H9 (cell line): ENCODE results near the gene AQP9. TPM values are rescaled to one million over a fixed set of nuclear protein-coding genes. Genes with fewer than 3 reads are reported as not detected.

Experiments used
- DNase-seq: peaks from one replicate; pipeline ENCODE4 v3.0.0-alpha.2; 2017
- H2AFZ ChIP-seq: one replicate; pipeline ENCODE4 v1.6.1; 2013; ENCODE audit warnings: mild to moderate bottlenecking, low read length, control low read depth, moderate library complexity
- H2AK5ac ChIP-seq: 2 replicates; pipeline ENCODE4 v1.6.1; 2013; ENCODE audit warnings: low read length, control low read depth, mixed read lengths; ENCODE audit not compliant: insufficient read length
- H2BK120ac ChIP-seq: one replicate; pipeline ENCODE4 v1.6.1; 2013; ENCODE audit warnings: low read depth, mild to moderate bottlenecking, low read length, control low read depth, inconsistent platforms; ENCODE audit not compliant: poor library complexity, severe bottlenecking
- H2BK12ac ChIP-seq: 2 replicates; pipeline ENCODE4 v1.6.1; 2013; ENCODE audit warnings: low read length, control low read depth, mixed read lengths, low read depth; ENCODE audit not compliant: insufficient read length
- H2BK15ac ChIP-seq: 2 replicates; pipeline ENCODE4 v1.6.1; 2013; ENCODE audit warnings: low read depth, low read length, control low read depth
- H2BK20ac ChIP-seq: one replicate; pipeline ENCODE4 v1.6.1; 2013; ENCODE audit warnings: low read depth, mild to moderate bottlenecking, low read length, control low read depth, inconsistent platforms; ENCODE audit not compliant: poor library complexity, severe bottlenecking
- H2BK5ac ChIP-seq: 2 replicates; pipeline ENCODE4 v1.6.1; 2013; ENCODE audit warnings: low read length, control low read depth, mixed read lengths; ENCODE audit not compliant: insufficient read length
- H3K14ac ChIP-seq: 2 replicates; pipeline ENCODE4 v1.6.1; 2013; ENCODE audit warnings: low read length, control low read depth; ENCODE audit not compliant: insufficient read depth
- H3K18ac ChIP-seq: 2 replicates; pipeline ENCODE4 v1.6.1; 2013; ENCODE audit warnings: low read depth, mild to moderate bottlenecking, mixed read lengths, low read length, control low read depth; ENCODE audit not compliant: insufficient read length
- H3K23ac ChIP-seq: 2 replicates; pipeline ENCODE4 v1.6.1; 2013; ENCODE audit warnings: low read length, control low read depth, mixed read lengths, low read depth; ENCODE audit not compliant: insufficient read length
- H3K23me2 ChIP-seq: 2 replicates; pipeline ENCODE4 v1.6.1; 2013; ENCODE audit warnings: low read depth, mild to moderate bottlenecking, mixed read lengths, low read length, control low read depth; ENCODE audit not compliant: insufficient read length, poor library complexity, severe bottlenecking
- H3K27ac ChIP-seq: 2 replicates; pipeline ENCODE4 v1.5.1; 2013; ENCODE audit warnings: low read length, control low read depth, mixed read lengths, low read depth; ENCODE audit not compliant: insufficient read length
- H3K27me3 ChIP-seq: 2 replicates; pipeline ENCODE4 v1.6.1; 2013; ENCODE audit warnings: low read length, control low read depth, inconsistent platforms; ENCODE audit not compliant: insufficient read depth
- H3K4ac ChIP-seq: 2 replicates; pipeline ENCODE4 v1.6.1; 2013; ENCODE audit warnings: low read depth, mild to moderate bottlenecking, control low read depth, inconsistent platforms, low read length, moderate library complexity
- H3K4me1 ChIP-seq: 2 replicates; pipeline ENCODE4 v1.6.1; 2013; ENCODE audit warnings: low read length, control low read depth, inconsistent platforms; ENCODE audit not compliant: insufficient read depth
- H3K4me2 ChIP-seq: 2 replicates; pipeline ENCODE4 v1.6.1; 2013; ENCODE audit warnings: low read length, control low read depth, mixed read lengths; ENCODE audit not compliant: insufficient read length, insufficient read depth
- H3K56ac ChIP-seq: 2 replicates; pipeline ENCODE4 v1.6.1; 2013; ENCODE audit warnings: low read depth, mild to moderate bottlenecking, mixed read lengths, low read length, control low read depth; ENCODE audit not compliant: insufficient read length
- H3K79me1 ChIP-seq: 2 replicates; pipeline ENCODE4 v1.6.1; 2013; ENCODE audit warnings: low read depth, mild to moderate bottlenecking, moderate library complexity, low read length, control low read depth, inconsistent platforms; ENCODE audit not compliant: insufficient read depth, poor library complexity, severe bottlenecking
- H3K79me2 ChIP-seq: 2 replicates; pipeline ENCODE4 v1.6.1; 2013; ENCODE audit warnings: low read length, control low read depth, inconsistent platforms; ENCODE audit not compliant: insufficient read depth
- H3K9ac ChIP-seq: 2 replicates; pipeline ENCODE4 v1.6.1; 2013; ENCODE audit warnings: low read length, control low read depth, mixed read lengths; ENCODE audit not compliant: insufficient read length; ENCODE audit errors: extremely low read depth
- H3K9me3 ChIP-seq: one replicate; pipeline ENCODE4 v1.6.1; 2013; ENCODE audit warnings: low read depth, low read length, inconsistent platforms; ENCODE audit not compliant: control insufficient read depth
- H3T11ph ChIP-seq: one replicate; pipeline ENCODE4 v1.6.1; 2013; ENCODE audit warnings: mild to moderate bottlenecking, low read length, control low read depth, inconsistent platforms
- H4K20me1 ChIP-seq: one replicate; pipeline ENCODE4 v1.6.1; 2013; ENCODE audit not compliant: control insufficient read depth, insufficient read length, insufficient read depth
- H4K5ac ChIP-seq: 2 replicates; pipeline ENCODE4 v1.6.1; 2013; ENCODE audit warnings: low read depth, mild to moderate bottlenecking, mixed read lengths, low read length, control low read depth; ENCODE audit not compliant: insufficient read length
- H4K8ac ChIP-seq: replicated peaks from 2 replicates; pipeline ENCODE4 v1.6.1; 2013; ENCODE audit warnings: low read length, control low read depth, mixed read lengths, low read depth; ENCODE audit not compliant: insufficient read length
- H4K91ac ChIP-seq: 2 replicates; pipeline ENCODE4 v1.6.1; 2013; ENCODE audit warnings: low read depth, mild to moderate bottlenecking, moderate library complexity, mixed read lengths, low read length, control low read depth; ENCODE audit not compliant: insufficient read length
- H3K27ac Mint-ChIP-seq, 3 experiments: 2 replicates in 2 of 3; 3 replicates in 1 of 3; pipeline ENCODE4 v1.8.0; 2020 to 2021; ENCODE audit warnings: mixed read lengths in 3 of 3, mild to moderate bottlenecking in 1 of 3, moderate library complexity in 1 of 3
- H3K27me3 Mint-ChIP-seq: 2 replicates; pipeline ENCODE4 v1.8.0; 2021; ENCODE audit warnings: low read depth, mild to moderate bottlenecking, moderate library complexity, mixed read lengths
- H3K36me3 Mint-ChIP-seq, 3 experiments: 2 replicates in 2 of 3; 3 replicates in 1 of 3; pipeline ENCODE4 v1.8.0; 2020 to 2021; ENCODE audit warnings: low read depth in 3 of 3, mixed read lengths in 3 of 3; ENCODE audit not compliant: insufficient read depth in 1 of 3
- H3K4me1 Mint-ChIP-seq, 2 experiments: 2 replicates each; pipeline ENCODE4 v1.8.0; 2020; ENCODE audit warnings: mixed read lengths in 2 of 2
- H3K4me3 Mint-ChIP-seq, 2 experiments: 2 replicates in 1 of 2; 3 replicates in 1 of 2; pipeline ENCODE4 v1.8.0; 2020 to 2021; ENCODE audit warnings: mild to moderate bottlenecking in 2 of 2, mixed read lengths in 2 of 2, moderate library complexity in 1 of 2
- H3K9me3 Mint-ChIP-seq, 2 experiments: 2 replicates in 1 of 2; 3 replicates in 1 of 2; pipeline ENCODE4 v1.8.0; 2020; ENCODE audit warnings: mild to moderate bottlenecking in 2 of 2, mixed read lengths in 2 of 2, moderate library complexity in 1 of 2
- WGBS: extraction: QIAGEN DNeasy Blood & Tissue Kit; methylation state at CpG from one replicate; pipeline ENCODE4 v1.1.7; 2013; ENCODE audit warnings: missing lambda C conversion rate, low lambda C conversion rate, mixed read lengths; ENCODE audit not compliant: insufficient read length; ENCODE audit errors: extremely low coverage; 5-methylcytosine and 5-hydroxymethylcytosine counted together
- total RNA-seq: library from RNA; stranded (reverse); gene quantifications from 2 replicates; pipeline ENCODE4 v1.2.1, GENCODE V29; 2021
- TF ChIP-seq, protein P1 (sequence below): fragments of 200-600 bp; sonication (generic); conservative IDR thresholded peaks from 3 replicates; pipeline ENCODE4 v1.8.0; 2021; ENCODE audit warnings: antibody characterized with exemption, mild to moderate bottlenecking

The AQP9 gene
- total RNA-seq, 1 experiment from 2014 or later = not detected

DNA sequence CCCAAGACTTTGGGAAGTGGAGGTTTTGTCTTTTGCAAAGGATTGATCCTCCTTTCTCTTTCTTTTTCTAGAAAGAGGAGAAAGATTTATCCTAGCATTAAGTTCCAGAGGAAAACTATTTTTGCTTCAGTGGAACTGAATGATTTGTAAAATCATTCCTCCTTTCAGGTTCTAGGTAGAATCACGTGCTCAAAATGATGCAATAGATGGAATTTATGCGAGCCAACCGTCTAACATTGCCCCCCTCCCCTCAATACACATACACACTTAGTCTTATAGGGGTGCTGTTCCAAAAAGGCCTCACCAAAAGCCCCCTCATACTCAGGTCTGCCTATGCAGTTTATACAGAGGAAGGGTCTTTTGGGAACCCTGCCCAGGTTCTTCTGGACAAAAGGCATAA, 85.3 kb downstream of the AQP9 start:
- Mint-ChIP-seq H3K36me3 (peaks cover 0 to 7% (median 5%) of the 10 kb centered on the region in 3 experiments; a peak in 3 of 7 replicates), H3K9me3 (peaks cover 6 to 8% of the 10 kb centered on the region in 2 experiments; a peak in 3 of 5 replicates), H3K4me3 (no peak overlapping the region), H3K27me3 (no peaks in the 10 kb centered on the region; the same call in none of the 2 replicates), H3K27ac (no peak overlapping the region), H3K4me1 (peaks cover 14 to 16% of the 10 kb centered on the region in 2 experiments)
- H3K9me3 ChIP-seq = no peaks in the 10 kb centered on the region
- H3K14ac ChIP-seq = no peak overlapping the region
- no peak overlapping the region for H3K56ac ChIP-seq
- no peak overlapping the region for H2BK12ac ChIP-seq
- 0 out of 2 replicates have a peak, but pooled peaks cover 4% of the 10 kb centered on the region for H3K4me1 ChIP-seq
- WGBS = no CpG with 5 or more reads among the region's 3 CpGs
- no peak overlapping the region for H2BK15ac ChIP-seq
- no peak overlapping the region for H4K91ac ChIP-seq
- no peak overlapping the region for H2AK5ac ChIP-seq
- no peak overlapping the region for H2AFZ ChIP-seq
- no peak overlapping the region for H3K27ac ChIP-seq
- no peak overlapping the region for H3K9ac ChIP-seq
- H3K23ac ChIP-seq = no peak overlapping the region
- TF ChIP-seq, protein P1, sequence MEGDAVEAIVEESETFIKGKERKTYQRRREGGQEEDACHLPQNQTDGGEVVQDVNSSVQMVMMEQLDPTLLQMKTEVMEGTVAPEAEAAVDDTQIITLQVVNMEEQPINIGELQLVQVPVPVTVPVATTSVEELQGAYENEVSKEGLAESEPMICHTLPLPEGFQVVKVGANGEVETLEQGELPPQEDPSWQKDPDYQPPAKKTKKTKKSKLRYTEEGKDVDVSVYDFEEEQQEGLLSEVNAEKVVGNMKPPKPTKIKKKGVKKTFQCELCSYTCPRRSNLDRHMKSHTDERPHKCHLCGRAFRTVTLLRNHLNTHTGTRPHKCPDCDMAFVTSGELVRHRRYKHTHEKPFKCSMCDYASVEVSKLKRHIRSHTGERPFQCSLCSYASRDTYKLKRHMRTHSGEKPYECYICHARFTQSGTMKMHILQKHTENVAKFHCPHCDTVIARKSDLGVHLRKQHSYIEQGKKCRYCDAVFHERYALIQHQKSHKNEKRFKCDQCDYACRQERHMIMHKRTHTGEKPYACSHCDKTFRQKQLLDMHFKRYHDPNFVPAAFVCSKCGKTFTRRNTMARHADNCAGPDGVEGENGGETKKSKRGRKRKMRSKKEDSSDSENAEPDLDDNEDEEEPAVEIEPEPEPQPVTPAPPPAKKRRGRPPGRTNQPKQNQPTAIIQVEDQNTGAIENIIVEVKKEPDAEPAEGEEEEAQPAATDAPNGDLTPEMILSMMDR = no peak
- no peak overlapping the region for H3K4ac ChIP-seq
- H3T11ph ChIP-seq = no peak overlapping the region
- no peak for DNase-seq
- no peaks in the 10 kb centered on the region for H3K23me2 ChIP-seq
- no peak overlapping the region for H2BK120ac ChIP-seq
- no peaks in the 10 kb centered on the region for H3K27me3 ChIP-seq
- H4K20me1 ChIP-seq = no peaks in the 10 kb centered on the region
- no peak overlapping the region for H4K8ac ChIP-seq
- H3K18ac ChIP-seq = no peak overlapping the region
- no peaks in the 10 kb centered on the region for H3K79me2 ChIP-seq
- no peak overlapping the region for H2BK5ac ChIP-seq
- no peak overlapping the region for H2BK20ac ChIP-seq
- no peak overlapping the region for H4K5ac ChIP-seq
- no peak overlapping the region for H3K4me2 ChIP-seq
- no peaks in the 10 kb centered on the region for H3K79me1 ChIP-seq
